Choroid plexus epithelial cell (primary cell): Measurements from ENCODE around the gene BAAT.
"Not testable (repeated sequence)": the region's sequence is repeated elsewhere in the genome, so short reads cannot be mapped to it uniquely, and the experiment has no call there.

Source experiments
- DNase-seq: peaks from one replicate; pipeline ENCODE4 v3.0.0-alpha.2; 2010; ENCODE audit warnings: low read depth
- H3K4me3 ChIP-seq: 2 replicates; pipeline ENCODE4 v1.5.1; 2011; ENCODE audit warnings: low read depth, mild to moderate bottlenecking, control low read depth, low read length, moderate library complexity
- TF ChIP-seq, protein P1 (sequence below): conservative IDR thresholded peaks from 2 replicates; pipeline ENCODE4 v1.5.1; 2011; ENCODE audit warnings: low read depth, mild to moderate bottlenecking, control low read depth, inconsistent platforms, low read length, moderate library complexity

BAAT gene

GRCh38 chr9:101341958-101342357 lies 42.8 kb downstream of the BAAT start:
- H3K4me3 ChIP-seq, result no peak overlapping the region
- no peak for DNase-seq
- TF ChIP-seq, protein P1, sequence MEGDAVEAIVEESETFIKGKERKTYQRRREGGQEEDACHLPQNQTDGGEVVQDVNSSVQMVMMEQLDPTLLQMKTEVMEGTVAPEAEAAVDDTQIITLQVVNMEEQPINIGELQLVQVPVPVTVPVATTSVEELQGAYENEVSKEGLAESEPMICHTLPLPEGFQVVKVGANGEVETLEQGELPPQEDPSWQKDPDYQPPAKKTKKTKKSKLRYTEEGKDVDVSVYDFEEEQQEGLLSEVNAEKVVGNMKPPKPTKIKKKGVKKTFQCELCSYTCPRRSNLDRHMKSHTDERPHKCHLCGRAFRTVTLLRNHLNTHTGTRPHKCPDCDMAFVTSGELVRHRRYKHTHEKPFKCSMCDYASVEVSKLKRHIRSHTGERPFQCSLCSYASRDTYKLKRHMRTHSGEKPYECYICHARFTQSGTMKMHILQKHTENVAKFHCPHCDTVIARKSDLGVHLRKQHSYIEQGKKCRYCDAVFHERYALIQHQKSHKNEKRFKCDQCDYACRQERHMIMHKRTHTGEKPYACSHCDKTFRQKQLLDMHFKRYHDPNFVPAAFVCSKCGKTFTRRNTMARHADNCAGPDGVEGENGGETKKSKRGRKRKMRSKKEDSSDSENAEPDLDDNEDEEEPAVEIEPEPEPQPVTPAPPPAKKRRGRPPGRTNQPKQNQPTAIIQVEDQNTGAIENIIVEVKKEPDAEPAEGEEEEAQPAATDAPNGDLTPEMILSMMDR, result no peak

- no peak overlapping the region for H3K4me3 ChIP-seq
- TF ChIP-seq, protein P1, result no peak
- no peak for DNase-seq
These were observed 47.6 kb downstream of the BAAT start for GRCh38 chr9:101337237-101337636.

DNA sequence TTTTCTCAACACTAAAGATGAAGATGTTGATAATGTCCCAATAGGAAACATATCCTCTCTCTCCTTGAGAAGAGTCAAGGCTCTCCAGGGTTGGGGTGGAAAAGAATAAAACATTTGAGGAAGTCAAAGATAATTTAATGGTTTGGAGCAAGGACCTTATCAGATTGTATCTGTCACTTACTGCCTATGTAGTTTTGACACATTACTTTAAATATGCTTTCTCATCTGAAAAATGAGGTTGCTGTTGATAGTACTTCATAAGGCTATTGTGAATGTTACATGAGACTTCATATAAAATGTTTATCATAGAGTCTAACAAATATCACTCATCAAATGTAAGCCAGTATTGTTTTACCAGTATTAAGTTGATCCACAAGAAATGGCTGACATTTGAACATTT lies 48.7 kb downstream of the BAAT start:
- DNase-seq, result no peak
- TF ChIP-seq, protein P1, result no peak
- no peak overlapping the region for H3K4me3 ChIP-seq

DNA sequence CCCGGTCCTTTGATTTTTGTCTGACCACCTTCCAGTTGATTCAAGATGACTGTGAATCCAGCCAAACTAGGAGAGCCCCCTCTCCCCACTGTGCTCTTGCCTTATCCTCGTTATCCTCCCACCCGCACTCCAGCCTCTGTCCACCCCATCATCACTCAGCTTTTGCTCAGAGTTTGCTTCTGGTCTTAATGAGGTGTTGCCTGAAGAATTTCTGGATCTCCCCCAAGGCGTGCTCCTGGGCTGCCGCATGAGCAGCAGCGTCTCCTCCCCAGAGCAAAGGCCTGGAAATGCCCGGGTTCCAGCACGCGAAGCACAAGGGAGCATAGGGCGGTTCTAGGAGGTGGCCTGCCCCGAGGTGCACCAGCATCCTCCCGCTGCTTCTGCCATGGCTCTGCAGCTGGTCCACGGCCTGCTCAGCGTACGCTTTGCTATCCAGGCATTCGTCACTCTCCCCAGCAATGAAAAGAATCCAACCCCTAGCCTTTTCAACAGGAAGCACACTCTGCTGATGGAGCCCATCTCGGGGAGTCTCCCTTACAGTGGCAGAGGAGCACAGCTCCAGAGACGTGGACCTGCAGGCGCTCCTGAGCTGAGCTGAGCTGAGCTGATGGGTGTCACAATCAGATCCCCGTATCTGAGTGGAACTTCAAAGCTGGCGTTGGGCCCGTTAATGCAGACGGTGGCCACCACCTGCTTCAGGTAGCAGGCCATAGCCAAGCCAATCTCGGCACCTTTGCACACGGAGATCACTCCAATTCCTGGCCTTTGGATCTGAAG lies 50.7 kb downstream of the BAAT start:
- H3K4me3 ChIP-seq, result no peak overlapping the region
- TF ChIP-seq, protein P1, result no peak
- no peak for DNase-seq

DNA sequence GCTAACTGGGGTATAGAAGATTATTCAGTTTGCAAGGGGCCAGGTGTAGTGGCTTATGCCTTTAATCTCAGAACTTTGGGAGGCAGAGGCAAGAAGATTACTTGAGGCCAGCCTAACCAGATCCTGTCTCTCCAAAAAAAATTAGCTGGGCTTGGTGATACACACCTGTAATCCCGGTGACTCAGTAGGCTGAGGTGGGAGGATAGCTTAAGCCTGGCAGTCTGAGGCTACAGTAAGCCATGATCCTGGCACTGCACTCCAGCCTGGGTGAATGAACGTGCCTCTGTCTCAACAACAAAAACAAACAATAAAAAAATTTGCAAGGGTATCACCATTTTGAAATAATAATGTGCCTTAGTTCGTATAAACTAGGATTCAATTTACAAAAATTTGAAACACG lies 51.3 kb downstream of the BAAT start:
- no peak overlapping the region for H3K4me3 ChIP-seq
- DNase-seq, result no peak
- TF ChIP-seq, protein P1, result no peak

DNA sequence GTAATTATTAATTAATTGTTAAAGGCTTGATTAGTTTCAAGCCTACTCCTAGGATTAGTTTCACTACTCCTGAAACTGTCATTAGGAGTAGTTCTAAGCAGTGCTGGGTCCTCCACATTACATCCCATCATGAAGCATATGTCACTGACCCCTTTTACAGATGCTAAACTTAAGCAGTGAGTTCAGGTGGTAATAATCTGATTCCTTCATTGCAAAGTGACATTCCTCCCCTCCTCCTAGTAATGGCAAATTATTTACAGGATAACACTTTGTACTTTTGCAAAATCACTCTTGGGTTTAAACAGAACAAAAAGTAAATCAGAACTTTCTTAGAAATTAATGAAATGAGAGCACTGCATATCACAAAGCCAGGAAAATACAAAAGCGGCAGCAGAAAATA lies 52.4 kb downstream of the BAAT start:
- H3K4me3 ChIP-seq, result no peak overlapping the region

GRCh38 chr9:101327422-101327909 lies 57.3 kb downstream of the BAAT start:
- not testable (repeated sequence) for H3K4me3 ChIP-seq, DNase-seq

More for the DNA sequence above, 52.4 kb downstream of the BAAT start:
- TF ChIP-seq, protein P1, result no peak
- no peak for DNase-seq
